Smooth muscle cell (in vitro differentiated cells): ENCODE results near the gene PTPRN. TPM values are rescaled to one million over a fixed set of nuclear protein-coding genes. Genes with fewer than 3 reads are reported as not detected.

Experiments used
- DNase-seq: peaks from one replicate; lab custom pipeline; 2025; ENCODE audit not compliant: unreplicated experiment; lab: John Stamatoyannopoulos, UW
- H2AFZ ChIP-seq: fragments of 200-600 bp; sonication (generic); 2 replicates; pipeline ENCODE4 v1.6.0; 2016; ENCODE audit warnings: antibody characterized with exemption, low read depth, mild to moderate bottlenecking
- H3F3A ChIP-seq: fragments of 200-600 bp; sonication (generic); 2 replicates; pipeline ENCODE4 v1.6.0; 2017; ENCODE audit warnings: antibody characterized with exemption, low read depth
- H3K27ac ChIP-seq: fragments of 200-600 bp; sonication (generic); 2 replicates; pipeline ENCODE4 v1.5.1; 2016; ENCODE audit warnings: low read depth, mild to moderate bottlenecking
- H3K27me3 ChIP-seq: fragments of 200-600 bp; sonication (generic); 2 replicates; pipeline ENCODE4 v1.6.1; 2016; ENCODE audit warnings: low read depth, mild to moderate bottlenecking
- H3K36me3 ChIP-seq: fragments of 200-600 bp; sonication (generic); 2 replicates; pipeline ENCODE4 v1.5.1; 2016; ENCODE audit warnings: low read depth
- H3K4me1 ChIP-seq: fragments of 200-600 bp; sonication (generic); 2 replicates; pipeline ENCODE4 v1.5.1; 2016; ENCODE audit warnings: low read depth
- H3K4me2 ChIP-seq: fragments of 200-600 bp; sonication (generic); 2 replicates; pipeline ENCODE4 v1.6.0; 2016; ENCODE audit warnings: mild to moderate bottlenecking
- H3K4me3 ChIP-seq: fragments of 200-600 bp; sonication (generic); 2 replicates; pipeline ENCODE4 v1.5.1; 2016; ENCODE audit warnings: mild to moderate bottlenecking
- H3K79me2 ChIP-seq: fragments of 200-600 bp; sonication (generic); 2 replicates; pipeline ENCODE4 v1.6.0; 2016; ENCODE audit warnings: low read depth, mild to moderate bottlenecking
- H3K9ac ChIP-seq: fragments of 200-600 bp; sonication (generic); 2 replicates; pipeline ENCODE4 v1.6.0; 2016; ENCODE audit warnings: low read depth
- H3K9me3 ChIP-seq: fragments of 200-600 bp; sonication (generic); replicated peaks from 2 replicates; pipeline ENCODE4 v1.5.1; 2016; ENCODE audit warnings: low read depth
- H4K20me1 ChIP-seq: fragments of 200-600 bp; sonication (generic); 2 replicates; pipeline ENCODE4 v1.6.0; 2016; ENCODE audit warnings: low read depth
- CTCF ChIP-seq: fragments of 200-600 bp; sonication (generic); IDR thresholded peaks from 2 replicates; pipeline ENCODE4 v1.5.1; 2017; ENCODE audit warnings: borderline replicate concordance, mild to moderate bottlenecking, antibody characterized with exemption; ENCODE audit not compliant: insufficient read depth, poor library complexity, severe bottlenecking
- WGBS: methylation state at CpG from one replicate; pipeline ENCODE4 v1.1.7; 2016; ENCODE audit warnings: low lambda C conversion rate; 5-methylcytosine and 5-hydroxymethylcytosine counted together
- polyA plus RNA-seq: library from polyadenylated mRNA; unstranded; fragments of >200 nt; fragmentation: Nextera tagmentation; extraction: Ambion mirVana; gene quantifications from 2 replicates; pipeline ENCODE4 v1.2.1, GENCODE V29; 2016
- total RNA-seq: library from RNA; depleted of rRNA; stranded (reverse); fragments of >200 nt; gene quantifications from 2 replicates; pipeline ENCODE4 v1.2.3, GENCODE V29; 2014

The PTPRN gene
- total and polyA plus RNA-seq, 2 experiments from 2014 or later: 10.7 to 36.4 TPM

GRCh38 chr2:219249203-219249980 is 59.8 kb downstream of the PTPRN start:
- Histone ChIP-seq H3K27ac (peak overlapping the region; percentile 89), H3K9me3 (no peaks in the 10 kb centered on the region), H3K36me3 (no peaks in the 10 kb centered on the region), H3K4me2 (peak overlapping the region; percentile 58), H4K20me1 (no peaks in the 10 kb centered on the region), H3K27me3 (peaks cover 29% of the 10 kb centered on the region), H2AFZ (no peak overlapping the region), H3F3A (peaks cover 12% of the 10 kb centered on the region), H3K4me3 (no peak overlapping the region), H3K79me2 (peaks cover 13% of the 10 kb centered on the region), H3K4me1 (peaks cover 22% of the 10 kb centered on the region), H3K9ac (no peak overlapping the region)
- TF ChIP-seq CTCF: no peak
- DNase-seq: no peak
- WGBS: 45% methylated on average over 7 of the region's 7 CpGs

GRCh38 chr2:219248845-219249202 is 60.4 kb downstream of the PTPRN start:
- H3K27ac ChIP-seq: peak overlapping the region; percentile 89
- H3K27me3 ChIP-seq: peaks cover 23% of the 10 kb centered on the region
- H3K79me2 ChIP-seq: peaks cover 13% of the 10 kb centered on the region
- no peaks in the 10 kb centered on the region for H3K36me3 ChIP-seq
- no peak overlapping the region for H3K4me3 ChIP-seq
- H3K9ac ChIP-seq: no peak overlapping the region
- H3K4me1 ChIP-seq: peaks cover 20% of the 10 kb centered on the region
- no peak for DNase-seq
- no peak overlapping the region for H2AFZ ChIP-seq
- peaks cover 12% of the 10 kb centered on the region for H3F3A ChIP-seq
- 87% methylated on average over 2 of the region's 2 CpGs for WGBS
- no peaks in the 10 kb centered on the region for H4K20me1 ChIP-seq
- H3K9me3 ChIP-seq: no peaks in the 10 kb centered on the region
- peak overlapping the region; percentile 58 for H3K4me2 ChIP-seq
- TF ChIP-seq CTCF: no peak

GRCh38 chr2:219247678-219248642 is 61.2 kb downstream of the PTPRN start:
- no peak for DNase-seq
- H2AFZ ChIP-seq: no peak overlapping the region
- H3K9me3 ChIP-seq: no peaks in the 10 kb centered on the region
- H4K20me1 ChIP-seq: no peaks in the 10 kb centered on the region
- peaks cover 14% of the 10 kb centered on the region for H3K27me3 ChIP-seq
- H3K36me3 ChIP-seq: no peaks in the 10 kb centered on the region
- TF ChIP-seq CTCF: no peak
- peaks cover 13% of the 10 kb centered on the region for H3K79me2 ChIP-seq
- WGBS: 95% methylated on average over 17 of the region's 17 CpGs
- peaks cover 12% of the 10 kb centered on the region for H3F3A ChIP-seq
- peak overlapping the region; percentile 89 for H3K27ac ChIP-seq
- no peak overlapping the region for H3K9ac ChIP-seq
- no peak overlapping the region for H3K4me3 ChIP-seq
- H3K4me2 ChIP-seq: no peak overlapping the region
- peaks cover 13% of the 10 kb centered on the region for H3K4me1 ChIP-seq
